Measurements from ENCODE around the gene UBE3C. TPM values are rescaled to one million over a fixed set of nuclear protein-coding genes. Genes with fewer than 3 reads are reported as not detected.

The UBE3C gene
- total RNA-seq, 1 donor from 2014 or later = 29.2 TPM

DNA sequence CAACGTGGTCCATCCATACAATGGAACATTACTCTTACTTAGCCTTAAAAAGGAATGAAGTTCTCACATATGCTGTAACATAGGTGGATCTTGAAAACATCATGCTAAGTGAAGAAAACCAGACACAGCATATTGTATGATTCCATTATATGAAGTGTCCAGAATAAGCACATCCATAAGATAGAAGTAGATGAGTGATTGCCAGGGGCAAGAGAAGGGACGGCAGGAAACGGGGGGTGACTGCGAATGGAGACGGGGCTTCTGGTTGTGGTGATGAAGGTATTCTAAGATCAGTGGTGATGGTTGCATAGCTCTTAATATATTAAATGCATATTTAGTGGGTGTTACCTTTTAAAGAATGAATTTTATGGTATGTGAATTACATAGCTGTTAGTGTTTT, 29.8 kb downstream of the UBE3C start:
- DNase-seq (ENCODE audit: low spot score) (no peak), ATAC-seq (no peak)

DNA sequence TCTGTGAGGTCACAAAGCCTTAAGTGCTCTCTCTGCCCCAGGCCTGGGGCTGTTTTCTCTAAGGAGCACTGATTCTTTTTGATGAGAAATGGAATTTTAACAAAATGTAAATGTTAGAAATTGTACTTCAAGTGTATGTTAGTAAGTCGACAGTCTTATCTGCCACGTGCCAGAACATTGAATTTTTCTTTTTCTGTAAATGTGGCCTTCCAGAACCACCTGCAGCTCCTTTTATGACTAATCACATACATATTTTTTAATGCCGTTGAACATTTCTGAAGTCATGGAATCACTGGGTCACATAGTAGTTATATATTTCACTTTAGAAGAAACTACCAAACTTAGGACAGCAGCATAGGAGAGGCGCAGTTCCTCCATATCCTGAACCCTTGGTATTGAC, 38.0 kb downstream of the UBE3C start:
- ATAC-seq = no peak

DNA sequence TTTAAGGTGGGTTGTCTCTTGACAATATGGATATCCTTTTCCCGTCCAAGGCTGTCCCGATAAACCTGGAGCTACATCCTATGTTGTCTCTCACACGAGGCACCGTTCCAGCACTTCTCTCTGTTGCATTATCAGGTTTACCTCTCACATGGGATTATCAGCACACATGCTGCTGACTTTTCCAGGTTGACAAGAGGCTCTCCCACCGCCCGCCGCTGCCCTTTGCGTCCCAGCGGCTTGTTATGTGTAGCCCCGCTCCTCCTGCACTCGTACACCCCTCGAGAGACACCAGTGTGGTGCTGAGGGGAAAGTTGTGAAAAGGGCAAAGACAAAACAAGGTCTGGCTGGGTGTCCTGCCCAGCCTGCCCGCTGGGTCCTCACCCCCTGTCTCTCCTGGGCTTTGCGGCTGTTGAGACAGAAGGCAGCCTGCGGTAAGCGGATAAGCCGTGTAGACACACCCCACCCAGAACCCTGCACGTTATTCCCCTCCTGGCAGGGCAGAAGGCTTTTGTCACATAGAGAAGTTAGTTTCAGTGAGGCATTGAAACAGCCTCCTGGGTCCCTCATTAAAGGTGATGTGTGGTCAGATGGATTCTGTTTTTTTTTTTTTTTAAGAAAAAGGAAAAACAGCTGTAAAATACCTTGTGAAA, 38.7 kb downstream of the UBE3C start:
- no peak for DNase-seq (ENCODE audit: low spot score)

More for the DNA sequence above, 38.0 kb downstream of the UBE3C start:
- DNase-seq (ENCODE audit: low spot score) = no peak

DNA sequence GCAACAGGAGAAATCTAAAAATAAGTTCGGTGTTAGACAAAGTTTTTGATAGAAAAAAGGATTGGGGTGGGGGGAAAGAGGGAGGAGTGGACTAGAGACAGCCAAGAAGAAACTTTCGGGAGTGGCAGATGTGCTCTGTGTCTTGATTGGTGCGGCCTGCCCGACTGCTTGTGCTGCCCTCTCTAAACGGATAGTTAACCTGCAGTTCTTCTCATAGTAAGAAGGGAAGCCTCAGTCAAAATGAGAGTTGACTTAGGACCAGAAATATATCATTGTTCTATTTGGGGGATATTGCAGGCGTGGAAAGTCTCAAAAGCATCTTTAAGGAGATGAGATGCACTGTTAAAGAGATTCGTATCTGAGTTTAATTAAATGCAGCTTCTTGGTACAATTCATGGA, 39.3 kb downstream of the UBE3C start:
- no peak for ATAC-seq
- no peak for DNase-seq (ENCODE audit: low spot score)

More for the DNA sequence above, 38.7 kb downstream of the UBE3C start:
- no peak for ATAC-seq

DNA sequence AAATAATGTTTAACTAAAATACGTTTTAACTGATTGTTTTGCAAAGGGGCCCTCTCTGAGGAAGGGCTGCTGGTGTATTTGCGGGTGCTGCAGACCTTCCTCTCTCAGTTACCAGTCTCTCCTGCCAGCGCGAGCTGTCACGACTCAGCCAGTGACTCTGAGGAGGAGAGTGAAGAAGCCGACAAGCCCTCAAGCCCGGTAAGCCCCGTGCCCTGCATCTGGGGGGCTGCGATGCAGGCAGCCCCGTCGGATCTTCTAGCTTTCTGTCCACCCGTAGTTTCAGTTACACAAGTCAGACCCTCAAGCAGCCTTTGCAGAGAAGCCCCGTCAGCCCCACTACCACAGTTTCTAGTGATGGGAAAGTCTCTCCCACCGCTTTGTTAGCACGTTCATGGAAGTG, 45.1 kb downstream of the UBE3C start:
- DNase-seq (ENCODE audit: low spot score) (no peak), ATAC-seq (no peak)

DNA sequence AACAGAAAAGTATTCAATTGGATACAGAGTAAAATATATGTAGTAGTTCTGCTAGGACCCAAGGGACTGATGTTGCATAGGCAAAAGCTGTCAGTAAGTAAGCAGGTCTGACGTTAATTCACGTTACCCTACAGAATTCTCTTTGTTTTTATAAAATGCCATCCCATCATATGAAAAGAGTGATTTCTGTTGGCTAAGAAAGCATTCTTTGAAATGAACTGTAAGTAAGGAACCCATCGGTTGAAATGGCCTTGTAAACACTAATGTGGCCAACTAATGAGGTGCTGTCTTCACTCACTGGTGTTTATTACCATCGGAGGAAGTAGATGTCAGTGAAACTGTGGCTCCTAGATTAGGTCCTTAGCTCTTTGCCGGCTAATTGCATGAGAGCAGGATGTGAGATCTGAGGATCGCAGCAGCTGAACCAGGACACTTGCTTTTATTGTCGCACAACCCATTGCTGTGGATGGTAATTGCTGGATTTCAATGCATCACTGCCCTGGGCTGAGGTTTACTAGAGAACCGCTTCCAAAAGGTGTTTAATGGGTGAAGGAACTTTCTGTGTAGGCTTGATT, 49.5 kb downstream of the UBE3C start:
- DNase-seq (ENCODE audit: low spot score) (no peak), ATAC-seq (no peak)

DNA sequence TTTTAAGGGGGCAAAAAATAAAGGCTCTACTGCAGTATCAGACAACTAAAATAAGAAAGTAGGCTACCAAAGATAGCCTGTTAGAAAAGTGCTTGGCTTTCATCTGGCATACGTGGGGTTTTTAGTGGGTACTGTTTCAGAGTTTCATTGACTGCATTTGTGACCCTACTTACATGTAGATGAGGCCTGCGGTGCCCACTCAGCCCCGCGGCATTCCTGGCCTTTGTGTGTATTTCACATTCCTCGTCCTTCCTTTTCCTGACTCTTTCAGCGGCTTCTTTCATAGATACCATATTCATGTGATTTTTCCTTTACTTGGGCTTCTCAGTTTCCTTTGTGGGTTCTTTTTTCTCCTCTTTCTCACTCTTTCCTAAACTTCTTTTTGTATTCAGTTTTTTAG, 50.7 kb downstream of the UBE3C start:
- DNase-seq (ENCODE audit: low spot score) (no peak), ATAC-seq (no peak)

DNA sequence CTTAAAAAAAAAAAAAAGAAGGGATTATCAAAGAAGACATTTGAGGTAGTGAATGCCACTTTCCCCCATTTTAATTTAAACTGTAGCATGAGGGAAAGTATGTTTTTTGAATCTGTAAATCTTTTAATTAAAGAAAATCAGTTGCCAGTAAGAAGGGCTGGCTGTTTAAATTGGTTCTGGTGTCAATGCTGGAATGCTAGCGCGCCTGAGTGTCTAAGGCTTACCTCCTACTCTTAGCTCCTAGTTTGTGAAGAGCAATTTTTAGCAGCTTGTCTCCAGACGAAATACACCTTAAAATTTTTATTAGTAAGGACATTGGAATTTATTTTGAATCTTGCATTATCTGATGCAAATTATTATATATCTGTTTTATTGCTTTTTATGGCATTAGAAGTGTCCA, 54.1 kb downstream of the UBE3C start:
- DNase-seq (ENCODE audit: low spot score) (no peak), ATAC-seq (peak; percentile 30)

DNA sequence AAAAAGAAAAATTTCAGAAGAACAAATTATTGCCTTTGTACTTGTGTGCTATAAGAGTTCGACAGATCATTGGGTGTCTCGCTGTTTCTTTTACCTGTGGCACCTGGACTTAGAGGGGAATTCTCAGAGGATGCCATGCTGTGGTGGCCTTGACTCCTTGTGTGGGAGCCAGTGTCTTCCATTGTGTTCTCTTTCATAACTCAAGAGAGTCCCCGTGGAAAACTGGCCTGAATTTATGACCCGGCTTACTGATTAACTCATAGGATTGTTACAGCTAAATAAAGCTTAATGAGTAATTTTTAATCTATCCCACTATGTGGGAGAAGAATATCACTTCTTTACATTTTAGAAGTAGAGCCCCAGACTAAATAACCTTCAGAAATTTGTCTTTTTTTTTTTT, 54.5 kb downstream of the UBE3C start:
- ATAC-seq = peak; percentile 90
- no peak for DNase-seq (ENCODE audit: low spot score)

DNA sequence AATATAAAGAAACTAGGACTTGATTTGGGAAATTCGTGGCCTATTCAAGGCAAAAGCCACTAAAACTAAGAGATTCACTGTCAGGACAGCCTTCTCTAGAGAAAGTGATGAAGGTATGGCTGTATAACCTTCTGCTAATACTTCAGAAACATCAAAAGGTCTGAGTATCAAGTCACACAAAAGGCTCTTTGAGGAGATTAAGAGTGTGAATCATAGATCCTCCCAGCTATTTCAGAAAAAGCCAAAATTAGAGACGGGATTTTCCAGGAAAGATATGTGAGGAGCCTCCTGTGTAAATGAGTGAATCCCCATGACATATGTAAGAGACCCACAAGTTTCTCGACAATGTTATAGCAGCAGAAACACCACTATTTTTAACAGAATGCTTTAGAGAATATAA, 56.2 kb downstream of the UBE3C start:
- ATAC-seq (no peak), DNase-seq (ENCODE audit: low spot score) (no peak)

DNA sequence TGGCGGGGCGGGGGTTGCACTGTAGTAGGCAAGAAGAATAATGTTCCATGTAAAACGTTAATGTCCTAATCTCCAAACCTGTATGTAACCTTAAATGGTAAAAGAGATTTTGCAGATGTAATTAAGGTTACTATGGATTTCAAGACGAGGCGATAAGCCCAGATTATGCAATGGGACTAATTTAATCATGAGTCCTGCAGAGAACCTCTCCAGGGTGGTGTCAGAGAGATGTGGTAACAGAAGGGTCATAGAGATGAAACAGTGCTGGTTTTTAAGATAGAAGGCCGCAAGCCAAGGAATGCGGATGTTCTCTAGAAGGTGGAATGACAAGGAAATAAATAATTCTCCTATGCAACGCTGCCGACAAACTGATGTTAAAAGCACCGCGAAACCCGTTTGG, 57.1 kb downstream of the UBE3C start:
- ATAC-seq (no peak), DNase-seq (ENCODE audit: low spot score) (no peak)

DNA sequence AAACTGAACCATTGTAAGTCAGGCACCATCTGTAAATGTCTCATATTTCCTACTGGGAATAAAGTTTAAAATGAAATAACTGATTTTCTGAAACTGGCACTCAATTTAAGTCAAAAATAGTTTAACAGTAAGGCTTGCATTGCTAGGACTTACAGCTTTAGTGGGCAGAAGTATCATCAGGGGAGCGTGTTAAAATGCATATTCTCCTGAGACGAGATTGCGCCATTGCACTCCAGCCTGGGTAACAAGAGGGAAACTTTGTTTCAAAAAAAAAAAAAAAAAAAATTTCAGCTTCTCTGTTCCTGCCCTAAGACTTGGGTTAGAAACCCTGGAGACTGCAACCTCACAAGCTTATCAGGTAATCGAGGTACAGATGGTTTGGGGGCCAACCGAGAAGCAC, 65.4 kb downstream of the UBE3C start:
- DNase-seq (ENCODE audit: low spot score) (no peak), ATAC-seq (no peak)

DNA sequence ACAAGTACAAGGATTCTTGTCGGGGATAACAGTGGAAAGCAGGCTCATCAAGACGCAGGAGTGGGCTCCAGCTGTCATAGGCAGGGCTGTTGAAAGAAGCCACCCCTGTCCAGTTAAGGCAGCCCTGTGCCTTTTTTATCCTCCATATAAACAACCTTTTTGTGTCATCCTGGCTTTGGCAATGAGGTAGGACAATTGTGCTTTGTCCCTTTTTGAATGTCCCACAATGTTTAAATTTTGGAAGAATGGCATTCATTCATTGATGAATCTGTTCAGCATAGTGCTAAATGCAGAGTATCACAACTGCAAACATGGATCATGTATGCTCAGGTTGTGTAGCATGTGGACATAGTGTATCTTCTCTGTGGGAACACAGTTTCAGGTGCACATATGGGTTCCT, 66.7 kb downstream of the UBE3C start:
- no peak for DNase-seq (ENCODE audit: low spot score)
- ATAC-seq = no peak

DNA sequence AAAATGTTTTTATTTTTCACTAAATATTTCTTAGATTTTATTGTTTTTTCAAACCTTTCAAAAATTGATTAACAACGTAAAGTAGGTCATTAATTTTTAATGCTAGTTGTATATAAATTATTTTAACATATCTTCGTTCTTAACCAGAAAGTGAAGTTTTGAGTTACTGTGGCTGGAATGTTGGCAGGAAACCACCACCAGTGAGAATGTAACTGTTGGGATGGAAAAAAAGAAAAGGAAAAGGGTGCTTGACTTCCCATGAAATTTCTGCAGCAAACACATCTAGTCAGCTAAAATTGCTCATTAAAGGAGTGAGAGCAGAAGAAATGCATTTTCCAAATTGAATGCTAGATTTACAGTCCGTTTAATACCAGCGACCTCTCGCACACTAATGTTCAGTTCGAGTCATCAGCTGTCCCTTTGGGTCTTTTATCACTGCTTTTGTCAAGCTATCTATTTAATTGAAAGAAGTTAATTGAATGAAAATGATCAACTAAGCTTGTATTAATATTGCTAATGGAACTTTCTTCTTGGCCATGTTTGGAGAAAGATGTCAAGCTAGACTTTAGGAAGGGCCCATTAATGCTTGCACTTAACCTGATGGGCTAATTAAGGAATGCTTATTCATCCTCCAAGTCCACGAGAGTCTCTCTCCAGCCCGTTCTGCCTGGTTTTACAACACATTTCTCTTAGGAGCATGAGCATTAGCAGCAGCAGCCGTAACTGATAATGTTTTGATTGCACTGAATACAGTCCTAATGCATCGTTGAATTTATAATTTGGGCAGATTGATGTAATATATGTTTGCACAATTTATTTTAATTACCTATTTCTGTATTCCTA, 70.1 kb downstream of the UBE3C start:
- DNase-seq (ENCODE audit: low spot score) (no peak), ATAC-seq (no peak)

DNA sequence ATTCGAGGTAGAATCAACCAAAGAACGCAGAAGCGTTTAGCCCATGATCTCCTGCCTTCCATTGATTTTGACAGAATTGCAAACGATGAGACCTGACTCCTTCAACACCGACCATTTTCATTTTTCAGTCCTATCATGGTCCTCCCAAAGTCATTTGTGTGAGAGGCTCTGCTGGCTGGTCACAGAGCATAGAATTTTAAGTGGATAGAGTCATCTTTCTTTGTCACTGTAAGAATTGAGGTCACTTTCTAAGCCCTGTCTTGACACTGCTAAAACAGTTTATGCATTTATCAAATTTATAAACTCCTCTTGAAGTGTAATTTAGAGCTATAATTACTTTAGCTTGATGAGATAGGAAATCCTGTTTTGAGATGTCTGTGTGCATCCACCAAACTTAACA, 72.0 kb downstream of the UBE3C start:
- DNase-seq (ENCODE audit: low spot score) (no peak), ATAC-seq (no peak)

DNA sequence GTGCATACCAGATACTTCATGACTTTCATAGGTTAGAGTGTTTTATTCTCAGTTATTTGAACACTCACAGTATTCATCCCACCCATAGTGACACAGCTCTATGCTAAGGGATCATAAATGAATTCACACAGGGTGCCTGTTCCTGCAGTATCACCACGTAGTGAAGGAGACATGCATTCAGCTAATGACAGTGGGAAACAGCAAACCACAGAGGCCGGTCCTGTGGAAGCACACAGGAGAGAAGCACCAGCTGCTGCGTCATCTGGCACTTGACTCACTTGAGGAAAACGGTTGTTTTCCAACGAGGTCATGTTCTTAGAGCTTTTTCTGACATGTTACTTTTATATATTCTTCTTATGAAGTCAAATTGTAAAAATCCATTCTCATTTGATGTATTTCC, 73.0 kb downstream of the UBE3C start:
- DNase-seq (ENCODE audit: low spot score) (no peak), ATAC-seq (no peak)

DNA sequence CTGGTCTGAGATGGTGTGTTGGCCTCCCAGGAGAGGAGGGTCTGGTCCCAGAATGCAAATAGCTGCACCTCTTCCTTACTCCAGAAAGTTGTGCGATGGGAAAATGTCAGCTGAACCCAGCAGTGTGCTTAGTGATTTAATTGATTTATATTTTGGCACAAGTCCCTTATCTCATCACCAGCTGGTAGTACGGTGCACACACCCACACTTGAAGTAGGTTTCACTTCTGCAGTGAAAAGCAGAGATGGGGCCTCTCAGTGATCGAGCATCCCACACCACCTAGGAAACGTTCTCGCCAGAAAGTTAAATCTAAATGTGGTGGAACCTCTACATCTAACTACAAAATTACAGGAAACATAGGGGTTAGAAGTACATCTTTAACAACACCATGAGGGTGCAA, 80.4 kb downstream of the UBE3C start:
- ATAC-seq (peak; percentile 41), DNase-seq (ENCODE audit: low spot score) (no peak)

DNA sequence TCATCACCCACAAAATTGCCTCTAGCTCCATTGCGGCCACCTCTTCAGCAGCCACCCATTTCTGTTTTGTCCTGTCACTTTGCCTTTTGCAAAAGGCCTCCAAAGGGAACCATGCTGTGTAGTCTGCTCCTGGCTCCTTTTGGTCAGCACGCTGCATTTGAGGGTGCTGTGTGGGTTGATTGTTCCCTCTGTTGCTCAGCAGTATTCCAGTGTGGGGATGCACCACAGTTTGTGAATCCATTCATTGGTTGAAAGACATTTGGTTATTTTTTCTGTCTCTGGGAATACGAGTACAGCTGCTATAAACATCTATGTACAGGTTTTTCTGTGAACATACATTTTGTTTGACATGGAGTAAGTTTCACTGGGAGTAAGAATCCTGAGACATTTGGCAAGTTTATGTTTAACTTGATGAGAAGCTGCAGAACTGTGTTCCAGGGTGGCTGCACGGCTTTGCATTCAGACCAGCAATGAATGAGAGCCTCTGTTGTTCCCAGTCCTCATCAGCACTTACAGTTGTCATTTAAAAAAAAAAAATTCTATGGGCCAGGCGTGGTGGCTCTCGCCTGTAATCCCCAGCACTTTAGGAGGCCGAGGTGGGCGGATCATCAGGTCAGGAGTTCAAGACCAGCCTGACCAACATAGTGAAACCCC, 82.3 kb downstream of the UBE3C start:
- no peak for ATAC-seq
- DNase-seq (ENCODE audit: low spot score) = no peak

DNA sequence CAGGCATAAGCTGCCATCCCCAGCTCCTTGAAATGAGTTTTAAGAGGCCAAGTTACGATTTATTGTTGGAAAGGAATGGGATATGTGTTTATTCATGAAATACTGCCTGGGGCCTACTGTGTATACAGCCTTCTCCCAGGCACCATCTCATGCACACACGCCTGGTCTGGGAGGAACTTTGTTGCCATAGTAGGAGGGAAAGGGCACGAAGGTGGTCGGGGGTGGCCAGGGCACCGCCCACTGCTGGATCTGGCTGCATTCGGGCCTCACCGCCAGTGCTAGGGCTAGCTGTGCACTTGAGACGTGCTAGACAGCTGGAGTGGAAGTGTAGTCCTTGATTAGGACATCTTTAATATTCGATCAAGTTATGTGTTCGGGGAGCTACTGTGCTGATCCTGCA, 84.0 kb downstream of the UBE3C start:
- DNase-seq (ENCODE audit: low spot score) (no peak), ATAC-seq (no peak)

DNA sequence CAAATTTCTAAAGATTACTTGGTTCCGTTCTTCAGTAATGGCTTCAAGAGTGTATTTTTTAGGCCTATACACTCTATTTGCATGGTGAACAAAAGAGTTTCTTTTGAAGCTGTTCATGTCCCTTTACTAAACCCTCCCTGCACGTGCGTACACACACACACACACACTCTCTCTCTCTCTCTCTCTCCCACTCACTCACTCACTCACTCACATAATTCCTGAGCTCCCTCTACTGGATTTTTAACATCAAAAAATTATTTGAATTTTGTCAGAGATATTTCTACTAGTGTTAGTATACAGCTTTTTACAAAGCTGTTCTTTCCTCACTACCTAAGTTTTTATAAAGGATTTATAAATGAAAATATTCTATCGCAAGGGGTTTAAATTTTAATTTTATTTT, 85.9 kb downstream of the UBE3C start:
- DNase-seq (ENCODE audit: low spot score) = no peak
- ATAC-seq = peak; percentile 72

DNA sequence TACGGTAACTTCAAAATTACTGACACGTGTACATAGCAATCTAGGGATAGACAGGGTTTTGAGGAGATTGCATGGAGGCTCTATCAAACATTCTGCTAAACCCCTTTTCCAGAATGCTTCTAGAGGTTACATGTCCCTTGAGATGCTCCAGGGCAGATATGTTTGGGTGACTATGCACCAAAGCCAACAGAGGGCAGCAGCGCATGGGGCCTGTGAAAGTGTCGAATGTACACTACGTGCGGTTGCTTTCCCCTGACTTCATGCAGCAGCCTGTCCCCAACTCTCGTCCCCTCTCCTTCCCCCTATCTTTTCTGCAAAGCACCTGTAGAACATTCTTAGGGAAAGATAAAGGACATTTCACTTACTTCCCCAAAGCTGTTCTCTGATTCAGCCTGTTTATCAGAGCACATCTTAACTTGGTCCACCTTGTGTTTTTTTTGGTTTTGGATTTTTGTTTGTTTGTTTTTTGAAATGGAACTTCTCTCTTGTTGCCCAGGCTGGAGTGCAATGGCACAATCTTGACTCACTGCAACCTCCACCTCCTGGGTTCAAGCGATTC, 90.2 kb downstream of the UBE3C start:
- peak; percentile 72 for ATAC-seq
- DNase-seq (ENCODE audit: low spot score) = no peak
